Large intestine (tissue), 3 donors: ENCODE measurements around the gene CASP6. TPM values are rescaled to one million over a fixed set of nuclear protein-coding genes. Genes with fewer than 3 reads are reported as not detected.

ENCODE experiments used
- DNase-seq, 2 donors: peaks; one replicate each; pipeline versions ENCODE4 v3.0.0 to v3.0.0-alpha.2; 2013
- H3K27ac ChIP-seq: one replicate; pipeline ENCODE4 v1.5.1; 2013; ENCODE audit warnings: low read length
- H3K27me3 ChIP-seq: 2 replicates; pipeline ENCODE4 v1.6.1; 2013; ENCODE audit warnings: low read length; ENCODE audit not compliant: control insufficient read depth, insufficient read depth
- H3K36me3 ChIP-seq: 2 replicates; pipeline ENCODE4 v1.6.1; 2013; ENCODE audit warnings: low read length; ENCODE audit not compliant: control insufficient read depth, insufficient read depth
- H3K4me1 ChIP-seq: one replicate; pipeline ENCODE4 v1.6.1; 2013; ENCODE audit warnings: low read length; ENCODE audit not compliant: control insufficient read depth, insufficient read depth
- H3K4me3 ChIP-seq: one replicate; pipeline ENCODE4 v1.5.1; 2013; ENCODE audit warnings: low read length
- H3K9me3 ChIP-seq: one replicate; pipeline ENCODE4 v1.6.1; 2013; ENCODE audit warnings: mild to moderate bottlenecking, low read depth, low read length, moderate library complexity; ENCODE audit not compliant: control insufficient read depth
- WGBS: methylation state at CpG from one replicate; pipeline ENCODE4 v1.1.5; 2013; ENCODE audit warnings: low lambda C conversion rate; ENCODE audit not compliant: insufficient coverage; 5-methylcytosine and 5-hydroxymethylcytosine counted together
- polyA plus RNA-seq: library from polyadenylated mRNA; unstranded; fragments of 120-200 nt; gene quantifications from one replicate; pipeline ENCODE4 v1.2.1, GENCODE V29; 2013

Gene CASP6
- polyA plus RNA-seq, 1 donor, result 108 TPM

GRCh38 chr4:109721033-109721432 is 17.8 kb upstream of the CASP6 start:
- H3K27ac ChIP-seq, result no peak overlapping the region
- no peaks in the 10 kb centered on the region for H3K4me1 ChIP-seq
- no peak overlapping the region for H3K4me3 ChIP-seq
- no peaks in the 10 kb centered on the region for H3K27me3 ChIP-seq
- no peak for DNase-seq
- H3K36me3 ChIP-seq, result peaks cover 16% of the 10 kb centered on the region
- 100% methylated on average over 1 of the region's 7 CpGs for WGBS
- no peaks in the 10 kb centered on the region for H3K9me3 ChIP-seq

DNA sequence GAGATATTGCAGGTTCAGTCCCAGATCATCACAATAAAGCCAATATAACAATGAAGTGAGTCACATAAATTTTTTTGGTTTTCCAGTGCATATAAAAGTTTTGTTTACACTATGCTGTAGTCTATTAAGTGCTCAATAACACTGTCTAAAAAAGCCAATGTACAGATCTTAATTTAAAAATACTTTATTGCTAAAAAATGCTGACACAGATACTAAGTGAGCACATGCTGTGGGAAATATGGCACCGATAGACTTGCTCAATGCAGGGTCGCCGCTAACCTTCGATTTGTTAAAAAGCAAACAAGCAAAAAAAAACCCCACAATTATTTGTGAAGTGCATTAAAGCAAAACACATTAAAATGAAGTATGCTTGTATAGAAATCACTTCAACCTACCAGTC is 16.4 kb upstream of the CASP6 start:
- Histone ChIP-seq H3K27ac (no peak overlapping the region), H3K36me3 (peaks cover 19% of the 10 kb centered on the region), H3K4me1 (no peaks in the 10 kb centered on the region), H3K27me3 (no peaks in the 10 kb centered on the region), H3K9me3 (no peaks in the 10 kb centered on the region), H3K4me3 (no peak overlapping the region)
- DNase-seq, result no peak
- 100% methylated on average over 1 of the region's 4 CpGs for WGBS

GRCh38 chr4:109718759-109719158 is 15.5 kb upstream of the CASP6 start:
- Histone ChIP-seq H3K36me3 (peaks cover 24% of the 10 kb centered on the region), H3K9me3 (no peaks in the 10 kb centered on the region), H3K4me3 (no peak overlapping the region), H3K4me1 (no peaks in the 10 kb centered on the region), H3K27ac (no peak overlapping the region), H3K27me3 (no peaks in the 10 kb centered on the region)
- no CpG with 5 or more reads among the region's 1 CpG for WGBS
- DNase-seq, result no peak

- peak; percentile 45 to 64 for DNase-seq
- no peak overlapping the region for H3K27ac ChIP-seq
- H3K36me3 ChIP-seq, result peaks cover 29% of the 10 kb centered on the region
- H3K27me3 ChIP-seq, result no peaks in the 10 kb centered on the region
- H3K4me3 ChIP-seq, result no peak overlapping the region
- WGBS, result 80% methylated on average over 1 of the region's 3 CpGs
- H3K4me1 ChIP-seq, result no peaks in the 10 kb centered on the region
- H3K9me3 ChIP-seq, result no peaks in the 10 kb centered on the region
These were observed 10.3 kb upstream of the CASP6 start for GRCh38 chr4:109713500-109713899.

- no peaks in the 10 kb centered on the region for H3K9me3 ChIP-seq
These were observed 5.7 kb upstream of the CASP6 start for GRCh38 chr4:109708990-109709389.

DNA sequence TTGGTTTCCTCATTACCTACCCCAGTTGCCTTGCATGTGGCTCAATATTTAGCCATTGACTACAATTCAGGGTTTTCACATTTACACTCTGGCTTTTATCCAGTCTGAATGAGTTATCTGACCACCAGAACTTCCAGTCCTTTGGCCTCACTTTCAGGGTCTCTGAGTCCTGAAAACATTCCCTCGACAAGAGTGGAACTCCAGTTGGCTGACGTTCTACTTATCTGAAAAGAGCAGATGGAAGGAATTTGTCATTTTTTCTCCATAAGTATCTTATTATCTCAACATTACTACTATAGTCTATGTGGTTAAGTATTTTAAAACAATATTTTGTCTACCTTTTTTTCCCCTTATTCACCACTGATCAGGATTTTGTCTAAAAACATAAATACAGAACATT is 5.2 kb upstream of the CASP6 start:
- Histone ChIP-seq H3K9me3 (no peaks in the 10 kb centered on the region), H3K4me3 (no peak overlapping the region), H3K4me1 (peaks cover 8% of the 10 kb centered on the region), H3K27ac (no peak overlapping the region), H3K27me3 (no peaks in the 10 kb centered on the region), H3K36me3 (peaks cover 19% of the 10 kb centered on the region)
- 100% methylated on average over 1 of the region's 2 CpGs for WGBS
- no peak for DNase-seq

More at GRCh38 chr4:109708990-109709389, 5.7 kb upstream of the CASP6 start:
- Histone ChIP-seq H3K27ac (no peak overlapping the region), H3K4me3 (no peak overlapping the region), H3K27me3 (no peaks in the 10 kb centered on the region), H3K36me3 (peaks cover 21% of the 10 kb centered on the region), H3K4me1 (peaks cover 8% of the 10 kb centered on the region)
- WGBS, result no CpG with 5 or more reads among the region's 1 CpG
- DNase-seq, result no peak

- H3K4me1 ChIP-seq, result peaks cover 32% of the 10 kb centered on the region
- H3K36me3 ChIP-seq, result peaks cover 17% of the 10 kb centered on the region
- WGBS, result 17% methylated on average over 2 of the region's 11 CpGs
- H3K27me3 ChIP-seq, result no peaks in the 10 kb centered on the region
- peak overlapping the region; percentile 90 for H3K4me3 ChIP-seq
- no peaks in the 10 kb centered on the region for H3K9me3 ChIP-seq
- peak in 1 of 2 donors; percentile 59 for DNase-seq
- peak overlapping the region; percentile 98 for H3K27ac ChIP-seq
These were observed 568 bp upstream of the CASP6 start for GRCh38 chr4:109703664-109704361.

DNA sequence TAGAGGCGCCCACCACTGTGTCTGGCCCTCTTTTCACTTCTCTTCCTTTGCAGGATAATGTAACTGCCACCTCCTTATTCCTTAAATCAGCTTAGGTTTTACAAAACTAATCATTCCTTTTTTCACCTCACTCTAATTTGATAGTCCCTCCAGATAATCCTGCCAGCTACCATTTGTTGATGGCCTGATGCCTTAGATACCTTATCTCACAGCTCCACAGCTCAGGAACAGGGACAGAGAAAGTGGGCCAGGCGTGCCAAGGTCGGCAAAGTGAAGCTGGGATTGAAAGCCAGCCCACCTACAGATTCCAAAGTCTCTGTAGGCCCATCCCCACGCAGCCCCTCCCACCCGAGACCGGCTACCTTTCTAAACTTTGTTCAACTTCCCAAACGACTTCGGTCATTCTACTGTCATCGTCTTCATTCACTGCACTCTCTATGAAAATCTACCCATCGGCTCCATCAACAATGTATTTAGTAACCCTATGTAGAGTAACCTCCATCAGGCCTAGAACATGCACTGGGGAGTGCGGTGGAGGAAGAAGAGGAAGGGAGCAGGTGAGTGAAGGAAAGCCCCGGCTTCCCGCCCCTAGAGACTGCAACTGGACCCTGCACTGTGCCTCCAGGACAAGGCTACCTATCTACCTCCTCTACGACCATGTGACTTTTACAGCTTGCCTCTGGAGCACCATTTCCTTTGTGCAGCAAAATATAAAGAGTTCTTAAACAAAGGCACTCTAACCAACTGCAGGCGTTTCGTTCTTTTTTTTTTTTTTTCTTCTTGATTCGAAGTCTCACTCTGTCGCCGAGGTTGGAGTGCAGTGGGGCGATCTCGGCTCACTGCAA is 1.5 kb downstream of the CASP6 start:
- Histone ChIP-seq H3K4me1 (peaks cover 40% of the 10 kb centered on the region), H3K36me3 (peaks cover 17% of the 10 kb centered on the region), H3K27me3 (no peaks in the 10 kb centered on the region), H3K27ac (peak overlapping the region; percentile 98), H3K9me3 (no peaks in the 10 kb centered on the region), H3K4me3 (peak overlapping the region; percentile 90)
- WGBS, result 16% methylated on average over 6 of the region's 21 CpGs
- DNase-seq, result peak; percentile 80 to 89

GRCh38 chr4:109699553-109700225 is 3.6 kb downstream of the CASP6 start:
- no peak overlapping the region for H3K4me3 ChIP-seq
- WGBS, result no CpG with 5 or more reads among the region's 8 CpGs
- H3K27me3 ChIP-seq, result no peaks in the 10 kb centered on the region
- H3K27ac ChIP-seq, result peak overlapping the region; percentile 56
- peaks cover 32% of the 10 kb centered on the region for H3K36me3 ChIP-seq
- peak; percentile 57 to 80 for DNase-seq
- H3K4me1 ChIP-seq, result peaks cover 38% of the 10 kb centered on the region
- no peaks in the 10 kb centered on the region for H3K9me3 ChIP-seq

- DNase-seq, result peak; percentile 25 to 51
- H3K4me1 ChIP-seq, result peaks cover 32% of the 10 kb centered on the region
- peak overlapping the region; percentile 35 for H3K27ac ChIP-seq
- no peaks in the 10 kb centered on the region for H3K9me3 ChIP-seq
- no peaks in the 10 kb centered on the region for H3K27me3 ChIP-seq
- no peak overlapping the region for H3K4me3 ChIP-seq
- H3K36me3 ChIP-seq, result peaks cover 40% of the 10 kb centered on the region
- no CpG with 5 or more reads among the region's 1 CpG for WGBS
These were observed 4.6 kb downstream of the CASP6 start for GRCh38 chr4:109698656-109699055.
